ENCODE results near the gene DHX58.

DHX58 gene

GRCh38 chr17:42053731-42054500 is 58.6 kb downstream of the DHX58 start:
- Histone ChIP-seq H4K8ac (ENCODE audit: low read depth, low read length) (no peak overlapping the region), H2BK5ac (ENCODE audit: low read depth, low read length, poor library complexity) (no peak overlapping the region), H3K4me3 (ENCODE audit: low read depth, low read length) (no peak overlapping the region), H3K14ac (ENCODE audit: low read length) (no peak overlapping the region), H3K79me1 (ENCODE audit: low read length) (no peaks in the 10 kb centered on the region), H3K4ac (ENCODE audit: low read depth, low read length) (no peak overlapping the region), H2AK5ac (ENCODE audit: low read length) (no peak overlapping the region), H4K91ac (ENCODE audit: low read depth, low read length) (no peak overlapping the region), H3K9me3 (ENCODE audit: insufficient read depth, low read depth, low read length) (peaks cover under 1% of the 10 kb centered on the region), H3K18ac (ENCODE audit: low read length) (no peak overlapping the region), H2BK120ac (ENCODE audit: insufficient read depth, low read length, poor library complexity) (no peak overlapping the region), H2BK12ac (ENCODE audit: low read length) (no peak overlapping the region), H3K9ac (ENCODE audit: low read length) (no peak overlapping the region), H3K36me3 (ENCODE audit: control insufficient read depth in 1 of 2, insufficient read depth in 2 of 2, low read length in 2 of 2) (no peaks in the 10 kb centered on the region), H3K23ac (ENCODE audit: low read length) (no peak overlapping the region), H3K79me2 (ENCODE audit: control insufficient read depth, insufficient read depth, low read length, poor library complexity) (peaks cover 1% of the 10 kb centered on the region), H3K4me2 (ENCODE audit: low read length) (no peak overlapping the region), H3K27me3 (ENCODE audit: insufficient read depth, low read length) (no peaks in the 10 kb centered on the region), H3K4me1 (ENCODE audit: control insufficient read depth in 1 of 2, insufficient read depth in 2 of 2, low read length in 2 of 2) (peaks cover 3 to 6% of the 10 kb centered on the region in 2 experiments), H4K12ac (ENCODE audit: low read depth, low read length) (no peak overlapping the region), H3K27ac (ENCODE audit: low read depth, low read length) (no peak overlapping the region), H2AFZ (ENCODE audit: insufficient read depth, low read length, poor library complexity) (no peak overlapping the region)
- DNase-seq: no peak
- no CpG with 5 or more reads among the region's 12 CpGs for WGBS (ENCODE audit: extremely low coverage, insufficient coverage, insufficient read length)

- no peak overlapping the region for H3K27ac ChIP-seq (ENCODE audit: low read depth, low read length)
- no peak overlapping the region for H3K4ac ChIP-seq (ENCODE audit: low read depth, low read length)
- H3K9me3 ChIP-seq (ENCODE audit: insufficient read depth, low read depth, low read length): no peaks in the 10 kb centered on the region
- H3K23ac ChIP-seq (ENCODE audit: low read length): no peak overlapping the region
- no peak overlapping the region for H2AK5ac ChIP-seq (ENCODE audit: low read length)
- peaks cover 3 to 6% of the 10 kb centered on the region in 2 experiments for H3K4me1 ChIP-seq (ENCODE audit: control insufficient read depth in 1 of 2, insufficient read depth in 2 of 2, low read length in 2 of 2)
- no peak overlapping the region for H2BK5ac ChIP-seq (ENCODE audit: low read depth, low read length, poor library complexity)
- DNase-seq: no peak
- H3K4me2 ChIP-seq (ENCODE audit: low read length): no peak overlapping the region
- no peak overlapping the region for H2BK12ac ChIP-seq (ENCODE audit: low read length)
- no peaks in the 10 kb centered on the region for H3K79me1 ChIP-seq (ENCODE audit: low read length)
- no peak overlapping the region for H3K9ac ChIP-seq (ENCODE audit: low read length)
- H3K14ac ChIP-seq (ENCODE audit: low read length): no peak overlapping the region
- H3K79me2 ChIP-seq (ENCODE audit: control insufficient read depth, insufficient read depth, low read length, poor library complexity): peaks cover 1% of the 10 kb centered on the region
- no peak overlapping the region for H3K4me3 ChIP-seq (ENCODE audit: low read depth, low read length)
- H2BK120ac ChIP-seq (ENCODE audit: insufficient read depth, low read length, poor library complexity): no peak overlapping the region
- no peak overlapping the region for H2AFZ ChIP-seq (ENCODE audit: insufficient read depth, low read length, poor library complexity)
- H4K12ac ChIP-seq (ENCODE audit: low read depth, low read length): no peak overlapping the region
- no peak overlapping the region for H3K18ac ChIP-seq (ENCODE audit: low read length)
- H4K8ac ChIP-seq (ENCODE audit: low read depth, low read length): no peak overlapping the region
- no peak overlapping the region for H4K91ac ChIP-seq (ENCODE audit: low read depth, low read length)
- H3K36me3 ChIP-seq (ENCODE audit: control insufficient read depth in 1 of 2, insufficient read depth in 2 of 2, low read length in 2 of 2): no peaks in the 10 kb centered on the region
- no peaks in the 10 kb centered on the region for H3K27me3 ChIP-seq (ENCODE audit: insufficient read depth, low read length)
- WGBS (ENCODE audit: extremely low coverage, insufficient coverage, insufficient read length): no CpG with 5 or more reads among the region's 6 CpGs
Observed at GRCh38 chr17:42052346-42052877, 60.1 kb downstream of the DHX58 start.

- Histone ChIP-seq H3K4ac (ENCODE audit: low read depth, low read length) (no peak overlapping the region), H2BK12ac (ENCODE audit: low read length) (no peak overlapping the region)
Observed at GRCh38 chr17:42051645-42052044, 60.9 kb downstream of the DHX58 start.

More at GRCh38 chr17:42051645-42052044, 60.9 kb downstream of the DHX58 start:
- H3K4me1 ChIP-seq (ENCODE audit: control insufficient read depth in 1 of 2, insufficient read depth in 2 of 2, low read length in 2 of 2): peaks cover 3 to 6% of the 10 kb centered on the region in 2 experiments
- H2AK5ac ChIP-seq (ENCODE audit: low read length): no peak overlapping the region
- H4K12ac ChIP-seq (ENCODE audit: low read depth, low read length): no peak overlapping the region
- H3K23ac ChIP-seq (ENCODE audit: low read length): no peak overlapping the region
- H3K79me2 ChIP-seq (ENCODE audit: control insufficient read depth, insufficient read depth, low read length, poor library complexity): peaks cover 1% of the 10 kb centered on the region
- no peak overlapping the region for H3K9ac ChIP-seq (ENCODE audit: low read length)
- WGBS (ENCODE audit: extremely low coverage, insufficient coverage, insufficient read length): no CpG with 5 or more reads among the region's 7 CpGs
- H3K27ac ChIP-seq (ENCODE audit: low read depth, low read length): no peak overlapping the region
- no peak overlapping the region for H4K8ac ChIP-seq (ENCODE audit: low read depth, low read length)
- no peak overlapping the region for H3K14ac ChIP-seq (ENCODE audit: low read length)
- no peaks in the 10 kb centered on the region for H3K79me1 ChIP-seq (ENCODE audit: low read length)
- H3K27me3 ChIP-seq (ENCODE audit: insufficient read depth, low read length): no peaks in the 10 kb centered on the region
- H2BK120ac ChIP-seq (ENCODE audit: insufficient read depth, low read length, poor library complexity): no peak overlapping the region
- H4K91ac ChIP-seq (ENCODE audit: low read depth, low read length): no peak overlapping the region
- H3K4me3 ChIP-seq (ENCODE audit: low read depth, low read length): no peak overlapping the region
- H3K9me3 ChIP-seq (ENCODE audit: insufficient read depth, low read depth, low read length): no peaks in the 10 kb centered on the region
- no peak for DNase-seq
- no peak overlapping the region for H2BK5ac ChIP-seq (ENCODE audit: low read depth, low read length, poor library complexity)
- no peaks in the 10 kb centered on the region for H3K36me3 ChIP-seq (ENCODE audit: control insufficient read depth in 1 of 2, insufficient read depth in 2 of 2, low read length in 2 of 2)
- H3K4me2 ChIP-seq (ENCODE audit: low read length): no peak overlapping the region
- H2AFZ ChIP-seq (ENCODE audit: insufficient read depth, low read length, poor library complexity): no peak overlapping the region
- no peak overlapping the region for H3K18ac ChIP-seq (ENCODE audit: low read length)

Data from trophoblast cell (in vitro differentiated cells and primary cell).